ENCODE data around the gene HPS4. TPM values are rescaled to one million over a fixed set of nuclear protein-coding genes. Genes with fewer than 3 reads are reported as not detected.

The HPS4 gene
- total RNA-seq, 1 donor from 2014 or later = 42.2 TPM

- DNase-seq (ENCODE audit: low spot score) (no peak), ATAC-seq (no peak)
- intact Hi-C loops (cut with DNase I) = no loop called here
These were observed 4.4 kb downstream of the HPS4 start for GRCh38 chr22:26479043-26479791.

- ATAC-seq (no peak), DNase-seq (ENCODE audit: low spot score) (no peak)
- intact Hi-C loops (cut with DNase I) = no loop called here
These were observed 6.2 kb downstream of the HPS4 start for GRCh38 chr22:26477341-26477731.

- ATAC-seq (no peak), DNase-seq (ENCODE audit: low spot score) (no peak)
- intact Hi-C loops (cut with DNase I) = no loop called here
These were observed 6.8 kb downstream of the HPS4 start for GRCh38 chr22:26476705-26477340.

- no peak for ATAC-seq
- no peak for DNase-seq (ENCODE audit: low spot score)
- intact Hi-C loops (cut with DNase I) = no loop called here
These were observed 8.9 kb downstream of the HPS4 start for GRCh38 chr22:26474682-26475081.

GRCh38 chr22:26471522-26471921, 12.1 kb downstream of the HPS4 start:
- ATAC-seq (no peak), DNase-seq (ENCODE audit: low spot score) (no peak)
- intact Hi-C loops (cut with DNase I) = no loop called here

- no peak for DNase-seq (ENCODE audit: low spot score)
- intact Hi-C loops (cut with DNase I) = no loop called here
- no peak for ATAC-seq
These were observed 12.8 kb downstream of the HPS4 start for GRCh38 chr22:26470807-26471206.

- ATAC-seq = no peak
- intact Hi-C loops (cut with DNase I) = no loop called here
These were observed 17.4 kb downstream of the HPS4 start for GRCh38 chr22:26466196-26466595.

GRCh38 chr22:26464312-26464711, 19.3 kb downstream of the HPS4 start:
- intact Hi-C loops (cut with DNase I) = no loop called here
- ATAC-seq = peak; percentile 72
- DNase-seq (ENCODE audit: low spot score) = peak; percentile 71

More at GRCh38 chr22:26466196-26466595, 17.4 kb downstream of the HPS4 start:
- no peak for DNase-seq (ENCODE audit: low spot score)

- DNase-seq (ENCODE audit: low spot score) = no peak
- intact Hi-C loops (cut with DNase I) = no loop called here
- ATAC-seq = peak; percentile 40
These were observed 19.9 kb downstream of the HPS4 start for GRCh38 chr22:26463688-26464087.

- ATAC-seq (peak; percentile 44), DNase-seq (ENCODE audit: low spot score) (no peak)
- intact Hi-C loops (cut with DNase I) = no loop called here
These were observed 20.4 kb downstream of the HPS4 start for GRCh38 chr22:26463101-26463661.

GRCh38 chr22:26462641-26463040, 20.9 kb downstream of the HPS4 start:
- intact Hi-C loops (cut with DNase I) = no loop called here
- ATAC-seq (no peak), DNase-seq (ENCODE audit: low spot score) (no peak)

GRCh38 chr22:26462051-26462450, 21.5 kb downstream of the HPS4 start:
- DNase-seq (ENCODE audit: low spot score) = no peak
- intact Hi-C loops (cut with DNase I) = no loop called here
- no peak for ATAC-seq

GRCh38 chr22:26461188-26461810, 22.3 kb downstream of the HPS4 start:
- DNase-seq (ENCODE audit: low spot score) = peak; percentile 81
- ATAC-seq = peak; percentile 57
- intact Hi-C loops (cut with DNase I) = no loop called here

- DNase-seq (ENCODE audit: low spot score) (no peak), ATAC-seq (no peak)
- intact Hi-C loops (cut with DNase I) = no loop called here
These were observed 23.4 kb downstream of the HPS4 start for GRCh38 chr22:26460202-26460601.

- ATAC-seq (no peak), DNase-seq (ENCODE audit: low spot score) (no peak)
- intact Hi-C loops (cut with DNase I) = loop anchor here (10.0 kb wide), 1 partner anchor 63 kb away; no protein-coding TSS in a partner anchor
These were observed 25.8 kb downstream of the HPS4 start for GRCh38 chr22:26457661-26458272.

- DNase-seq (ENCODE audit: low spot score) (no peak), ATAC-seq (no peak)
- intact Hi-C loops (cut with DNase I) = loop anchor here (10.0 kb wide), 1 partner anchor 59 kb away; no protein-coding TSS in a partner anchor
These were observed 29.6 kb downstream of the HPS4 start for GRCh38 chr22:26453812-26454500.

GRCh38 chr22:26453216-26453615, 30.4 kb downstream of the HPS4 start:
- no peak for DNase-seq (ENCODE audit: low spot score)
- ATAC-seq = no peak
- intact Hi-C loops (cut with DNase I) = loop anchor here (10.0 kb wide), 1 partner anchor 58 kb away; no protein-coding TSS in a partner anchor

- ATAC-seq (no peak), DNase-seq (ENCODE audit: low spot score) (no peak)
- intact Hi-C loops (cut with DNase I) = loop anchor here (10.0 kb wide), 1 partner anchor 58 kb away; no protein-coding TSS in a partner anchor
These were observed 31.2 kb downstream of the HPS4 start for GRCh38 chr22:26452236-26453016.
